GM19025 (cell line): ENCODE data around the gene CLMN.

Experiments used
- ATAC-seq: cut with Tn5 transposase; IDR thresholded peaks from one replicate; pipeline ENCODE4 v1.9.1; 2021; ENCODE audit warnings: mild to moderate bottlenecking, low read depth, moderate library complexity; ENCODE audit not compliant: unreplicated experiment

The CLMN gene

DNA sequence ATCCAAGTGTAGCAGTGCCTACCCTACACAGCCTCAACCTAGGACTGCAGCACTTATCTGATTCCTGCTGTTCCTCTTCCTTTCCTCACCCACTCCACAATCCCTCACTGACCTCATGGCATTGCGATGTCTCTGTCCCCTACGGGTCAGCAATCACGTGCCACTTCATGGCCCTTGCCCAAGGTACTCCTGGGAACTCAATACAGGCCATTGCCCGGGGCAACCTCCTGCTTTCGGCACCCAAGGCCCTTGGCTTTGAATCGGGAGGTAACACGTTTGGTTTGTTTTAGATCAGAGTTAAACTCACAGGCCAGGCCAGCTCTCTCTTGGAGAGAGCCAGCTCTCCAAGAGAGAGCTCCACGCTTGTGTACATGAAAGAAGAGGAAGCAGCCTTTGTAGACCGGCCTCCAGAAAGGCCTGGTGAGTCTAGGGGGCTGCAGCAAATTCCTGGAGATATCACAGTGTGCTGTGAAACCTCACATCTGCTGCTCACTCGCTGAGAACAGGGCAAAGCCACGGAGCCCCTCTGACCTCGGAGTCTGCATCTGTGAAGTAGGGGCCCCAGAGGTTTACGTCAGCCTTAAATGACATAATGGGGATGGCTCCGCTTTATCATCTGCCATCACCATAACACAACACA lies 12.2 kb downstream of the CLMN start:
- no peak for ATAC-seq

DNA sequence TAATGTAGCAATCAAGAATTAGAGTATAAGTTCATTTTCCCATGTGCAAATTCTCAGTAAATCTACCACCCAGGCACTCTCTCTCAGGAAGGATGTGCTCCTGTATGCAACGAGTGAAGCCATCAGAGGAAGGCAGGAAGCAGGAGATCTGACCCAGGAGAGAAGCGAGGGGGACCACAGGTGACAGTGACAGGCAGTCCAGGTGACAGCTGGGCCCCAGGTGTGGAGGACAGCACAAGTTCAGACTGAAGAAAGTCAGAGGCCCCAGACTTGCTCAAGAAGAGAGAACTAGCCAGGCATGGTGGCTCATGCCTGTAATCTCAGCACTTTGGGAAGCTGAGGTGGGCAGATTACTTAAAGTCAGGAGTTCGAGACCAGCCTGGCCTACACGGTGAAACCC lies 13.8 kb downstream of the CLMN start:
- ATAC-seq, result no peak

DNA sequence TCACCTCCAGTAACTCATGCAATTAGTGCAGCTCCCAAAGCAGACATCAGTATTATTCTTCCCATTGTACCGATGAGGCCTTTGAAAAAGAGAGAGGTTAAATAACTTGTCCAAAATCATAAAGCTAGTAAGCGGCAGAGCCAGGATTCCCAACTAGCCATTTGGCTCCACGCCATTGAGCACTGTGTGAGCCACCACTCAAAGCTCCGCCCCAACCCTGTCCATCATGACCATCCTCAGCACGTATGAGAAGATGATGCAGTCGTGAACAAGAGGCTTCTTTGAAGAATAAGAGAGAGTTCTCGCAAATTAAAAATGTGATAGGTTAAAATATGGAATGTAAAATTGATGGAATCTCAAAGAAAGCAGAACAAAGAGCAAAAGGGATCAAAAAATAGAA lies 14.6 kb downstream of the CLMN start:
- no peak for ATAC-seq

DNA sequence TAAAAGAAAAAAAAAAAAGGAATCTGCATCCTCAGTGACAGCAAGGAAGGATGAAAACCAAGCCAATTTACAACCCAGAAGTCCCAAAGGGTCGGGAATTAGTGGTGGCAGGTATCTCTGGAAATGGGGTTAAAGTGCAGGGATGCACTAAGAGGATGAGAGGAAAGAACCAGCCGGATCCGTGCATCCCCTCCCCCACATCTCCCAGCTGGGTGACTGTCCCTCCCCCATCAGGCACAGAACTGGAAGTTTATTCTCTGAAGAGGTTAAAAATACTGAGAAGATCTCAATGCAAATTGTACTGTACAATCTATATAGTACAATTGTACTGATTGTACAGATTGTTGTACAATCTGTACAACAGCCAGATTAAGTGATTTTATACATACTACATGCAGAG lies 15.4 kb downstream of the CLMN start:
- ATAC-seq, result no peak

DNA sequence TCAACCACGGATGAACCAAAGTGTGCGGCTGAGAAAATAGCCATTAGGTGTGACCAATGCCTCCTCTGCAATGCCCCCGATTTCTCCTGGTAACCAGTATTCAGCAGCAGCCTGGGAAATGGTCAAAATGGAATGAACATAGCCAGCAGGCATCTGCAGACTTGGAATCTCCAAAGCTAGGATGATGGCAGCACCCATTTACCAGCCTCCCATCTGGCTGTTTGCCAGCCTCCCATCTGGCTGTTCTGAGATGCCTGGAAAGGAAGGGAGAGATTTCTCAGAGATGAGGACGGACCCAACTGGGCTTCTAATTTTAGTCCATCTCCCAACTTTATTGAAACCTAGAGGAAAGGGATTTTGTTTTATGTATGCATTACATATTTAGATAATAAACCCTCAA lies 16.2 kb downstream of the CLMN start:
- ATAC-seq, result no peak

DNA sequence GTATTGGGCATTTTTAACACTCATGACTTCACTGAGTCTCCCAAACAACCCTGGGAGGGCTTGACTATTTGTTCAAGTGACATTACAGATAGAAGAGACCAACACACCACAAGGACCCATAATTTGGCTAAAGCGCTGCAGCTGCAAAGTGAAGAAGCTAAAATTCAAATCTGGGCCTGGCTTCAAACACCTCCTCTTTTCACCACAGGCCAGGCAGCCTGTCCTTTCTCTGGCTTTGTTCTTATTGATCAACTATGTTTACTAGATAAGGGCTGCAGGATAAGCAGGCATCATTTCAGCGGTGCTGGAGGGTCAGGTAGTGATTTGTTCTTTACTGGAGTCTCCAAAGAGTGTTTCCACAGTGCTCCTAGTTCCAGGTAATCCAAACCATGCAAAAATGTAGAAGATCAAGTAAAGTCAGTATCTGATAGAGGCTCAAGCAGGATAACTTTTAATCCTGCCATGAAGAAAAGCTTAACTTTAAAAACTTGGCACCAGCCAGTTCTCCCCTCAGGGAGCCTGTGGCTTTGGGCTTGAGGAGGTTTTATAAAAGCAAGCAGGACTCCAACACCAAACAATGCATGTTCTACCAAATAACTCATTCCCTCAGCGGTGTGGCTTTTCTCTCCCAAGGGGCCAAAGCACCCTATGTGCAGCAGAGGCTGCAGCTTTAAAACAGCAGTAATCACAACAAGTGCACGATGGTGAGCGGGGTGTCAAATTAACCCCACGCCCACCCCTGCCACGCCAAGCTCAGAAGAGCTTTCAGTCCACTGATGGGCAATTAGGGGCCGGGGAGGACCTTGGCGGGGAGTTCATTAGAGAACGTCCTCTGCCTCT lies 16.8 kb downstream of the CLMN start:
- ATAC-seq, result no peak

DNA sequence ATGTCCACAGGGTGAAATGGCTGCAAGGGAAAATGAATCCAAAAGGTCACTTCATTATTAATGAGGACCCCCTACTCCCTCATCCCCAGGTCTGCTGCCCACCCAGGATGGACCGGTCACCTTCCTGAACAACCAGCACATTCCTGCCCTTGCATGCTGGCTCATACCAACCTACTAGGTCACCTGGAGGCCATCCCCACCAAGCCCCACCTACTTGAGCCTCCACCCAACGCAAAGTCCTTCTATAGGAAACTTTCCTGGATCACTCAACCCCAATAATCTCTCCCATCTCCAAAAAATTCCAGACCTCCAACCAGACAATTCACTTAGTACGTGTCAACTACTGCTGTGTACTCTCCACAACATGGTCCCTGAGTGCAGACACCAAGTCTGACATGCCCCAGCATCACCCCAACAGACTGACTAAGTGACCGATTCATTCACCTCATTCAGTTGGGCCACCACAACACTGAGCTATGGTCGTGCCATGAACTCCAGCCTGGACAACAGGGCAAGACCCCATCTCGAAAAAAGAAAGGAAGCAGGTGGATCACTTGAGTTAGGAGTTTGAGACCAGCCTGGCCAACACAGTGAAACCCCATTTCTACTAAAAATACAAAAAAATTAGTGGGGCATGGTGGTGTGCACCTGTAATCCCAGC lies 18.1 kb downstream of the CLMN start:
- no peak for ATAC-seq

DNA sequence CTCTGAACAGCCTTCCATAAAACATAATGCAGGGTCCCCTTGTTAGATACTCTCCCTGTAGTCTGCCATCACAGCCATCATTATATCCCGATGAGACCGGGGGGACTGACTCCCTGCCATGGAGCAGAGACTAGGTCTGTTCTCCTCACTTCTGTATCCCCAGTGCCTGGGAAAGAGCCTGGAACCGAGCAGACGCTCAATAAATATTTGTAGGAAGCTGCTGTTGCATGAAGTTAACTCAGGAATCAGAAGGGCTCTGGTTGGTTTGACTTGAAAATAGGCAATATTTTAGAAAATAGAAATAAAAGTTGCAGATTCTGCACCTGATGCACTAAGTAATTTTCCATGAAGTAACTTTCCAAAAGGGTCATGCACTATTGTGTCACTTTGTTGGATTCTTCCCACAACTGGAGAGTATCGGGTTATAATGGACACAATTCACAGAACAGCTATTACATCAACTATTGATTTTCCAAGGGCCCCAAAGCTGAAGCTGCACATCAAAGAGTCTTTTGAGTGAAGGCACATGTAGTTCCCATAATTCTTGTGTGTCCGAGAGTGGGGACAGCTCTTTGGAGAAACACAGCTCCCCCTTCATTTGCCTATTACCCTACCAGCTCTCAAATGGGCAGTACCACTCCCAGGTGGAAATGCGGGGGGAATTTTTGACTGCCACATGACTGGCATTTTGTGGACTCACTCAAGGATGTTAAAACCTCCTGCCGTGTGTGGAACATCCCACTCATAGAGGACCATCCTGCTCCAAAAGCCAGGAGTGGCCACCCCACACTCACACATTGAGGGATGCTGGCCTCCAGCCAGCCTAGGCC lies 18.8 kb downstream of the CLMN start:
- ATAC-seq, result no peak

DNA sequence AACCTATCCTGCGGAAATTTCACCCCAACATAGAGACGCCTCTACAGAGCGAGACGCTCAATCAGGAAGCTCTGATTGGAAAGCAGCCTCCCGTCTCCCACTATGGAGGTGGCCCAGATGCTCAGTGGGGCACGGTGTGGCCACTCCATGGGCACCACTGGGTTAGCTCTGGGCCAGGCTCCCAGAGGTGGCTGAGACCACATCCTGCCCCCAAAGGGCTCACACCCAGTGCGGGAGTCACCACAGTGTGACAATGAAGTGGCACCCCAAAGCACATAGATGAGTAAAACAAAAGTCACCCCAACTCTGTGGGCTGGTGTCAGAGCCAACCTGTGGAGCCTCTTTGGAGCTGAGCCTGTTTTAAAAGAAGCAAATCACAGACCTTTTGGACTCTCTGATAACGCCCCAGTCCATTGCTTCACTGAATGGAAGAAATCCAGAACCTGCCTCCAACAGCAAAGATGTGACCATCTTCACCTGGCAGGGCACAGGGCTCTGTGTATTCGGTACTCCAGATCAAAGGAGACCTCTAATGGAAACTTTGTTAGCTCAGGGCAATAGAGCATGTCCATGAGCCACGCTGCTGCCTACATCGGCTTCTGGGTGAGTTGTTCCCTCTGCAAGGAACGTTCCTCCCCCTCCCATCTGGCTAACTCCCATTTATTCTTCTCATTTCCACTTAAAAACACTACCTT lies 19.6 kb downstream of the CLMN start:
- ATAC-seq, result no peak

DNA sequence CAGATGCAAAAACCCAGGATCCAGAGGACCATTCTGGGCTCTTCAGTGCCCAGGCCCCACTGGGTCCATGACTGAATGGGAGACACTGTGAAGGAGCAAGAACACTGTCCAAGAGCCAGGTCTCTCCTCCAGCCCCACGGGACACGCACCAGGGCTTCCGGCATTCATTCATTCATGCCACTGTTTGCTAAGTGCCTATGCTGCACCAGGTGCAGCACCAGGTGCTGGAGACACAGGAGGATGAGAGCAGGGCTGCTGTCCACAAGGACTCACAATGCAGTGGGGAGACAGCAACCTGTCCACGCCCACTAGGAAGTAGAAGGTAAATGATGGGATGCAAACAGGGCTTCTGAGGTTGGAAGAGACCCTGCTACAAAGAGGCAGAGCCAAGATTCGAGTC lies 20.4 kb downstream of the CLMN start:
- no peak for ATAC-seq

DNA sequence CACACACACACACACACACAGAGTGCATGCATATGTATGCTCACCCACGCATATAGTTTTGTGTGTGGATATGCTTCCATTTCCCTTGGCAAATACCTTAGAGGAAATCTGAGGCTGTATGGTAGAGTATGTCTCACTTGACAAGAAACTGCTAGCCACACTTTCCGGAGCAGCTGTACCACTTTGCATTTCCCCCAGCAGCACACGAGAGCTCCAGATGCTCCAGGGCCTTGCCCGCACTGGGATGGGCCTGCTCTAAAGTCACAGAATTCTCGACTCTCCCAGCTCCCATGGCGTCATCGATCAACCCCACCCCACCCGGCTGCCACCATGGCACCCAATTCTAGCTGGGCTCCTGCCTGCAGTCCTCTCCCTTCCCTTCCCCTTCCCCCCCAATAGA lies 21.9 kb downstream of the CLMN start:
- ATAC-seq, result no peak

DNA sequence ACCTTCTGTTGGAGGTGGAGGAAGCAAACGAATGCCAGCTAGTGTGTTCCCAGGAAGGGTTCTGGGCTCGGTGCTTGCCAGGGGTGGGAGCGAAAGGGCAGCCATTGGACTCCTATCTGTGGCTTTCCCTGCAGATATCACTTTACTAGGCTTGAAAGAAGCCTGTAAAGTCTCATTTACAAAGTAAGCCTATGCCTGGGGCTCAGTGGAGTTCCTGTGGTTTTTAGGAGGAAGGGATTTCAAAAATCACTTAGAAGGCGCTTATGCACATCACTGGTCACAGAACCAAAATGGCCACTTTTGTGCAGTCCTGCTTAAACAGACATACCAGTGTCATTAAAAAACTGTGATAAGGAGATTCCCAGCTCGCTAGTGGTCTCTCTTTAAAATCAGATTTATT lies 22.7 kb downstream of the CLMN start:
- ATAC-seq, result no peak

DNA sequence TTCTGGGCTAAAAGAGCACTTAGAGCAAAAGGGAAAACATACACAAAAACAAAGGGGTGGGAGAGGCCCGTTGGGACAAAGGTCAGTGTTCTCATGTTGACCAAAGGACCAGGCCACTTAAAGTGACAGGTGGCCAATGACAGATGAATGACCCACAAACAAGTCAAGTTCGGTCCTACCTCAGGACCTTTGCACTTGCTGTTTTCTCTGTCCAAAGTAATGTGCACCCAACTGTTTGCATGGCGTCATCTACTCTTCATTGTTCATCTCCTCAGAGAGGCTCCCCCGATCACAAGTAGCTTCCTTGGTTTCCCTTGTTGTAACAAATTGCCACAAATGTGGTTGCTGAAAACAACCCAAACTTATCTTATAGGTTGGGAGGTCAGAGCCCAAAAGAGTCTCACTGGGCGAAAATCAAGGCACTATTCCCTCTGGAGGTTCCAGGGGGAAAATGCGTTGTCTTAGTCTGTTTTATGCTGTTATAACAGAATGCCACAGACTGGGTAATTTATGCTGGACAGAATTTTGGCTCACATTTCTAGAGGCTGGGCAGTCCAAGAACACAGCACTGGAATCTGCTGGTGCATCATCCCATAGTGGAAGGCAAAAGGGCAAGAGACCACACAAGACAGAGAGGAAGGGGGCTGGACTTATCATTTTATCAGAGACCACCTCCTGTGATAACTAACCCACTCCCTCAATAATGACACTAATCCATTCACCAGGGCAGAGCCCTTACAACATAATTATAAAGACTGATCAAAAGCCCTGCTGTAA lies 23.9 kb downstream of the CLMN start:
- ATAC-seq, result no peak

DNA sequence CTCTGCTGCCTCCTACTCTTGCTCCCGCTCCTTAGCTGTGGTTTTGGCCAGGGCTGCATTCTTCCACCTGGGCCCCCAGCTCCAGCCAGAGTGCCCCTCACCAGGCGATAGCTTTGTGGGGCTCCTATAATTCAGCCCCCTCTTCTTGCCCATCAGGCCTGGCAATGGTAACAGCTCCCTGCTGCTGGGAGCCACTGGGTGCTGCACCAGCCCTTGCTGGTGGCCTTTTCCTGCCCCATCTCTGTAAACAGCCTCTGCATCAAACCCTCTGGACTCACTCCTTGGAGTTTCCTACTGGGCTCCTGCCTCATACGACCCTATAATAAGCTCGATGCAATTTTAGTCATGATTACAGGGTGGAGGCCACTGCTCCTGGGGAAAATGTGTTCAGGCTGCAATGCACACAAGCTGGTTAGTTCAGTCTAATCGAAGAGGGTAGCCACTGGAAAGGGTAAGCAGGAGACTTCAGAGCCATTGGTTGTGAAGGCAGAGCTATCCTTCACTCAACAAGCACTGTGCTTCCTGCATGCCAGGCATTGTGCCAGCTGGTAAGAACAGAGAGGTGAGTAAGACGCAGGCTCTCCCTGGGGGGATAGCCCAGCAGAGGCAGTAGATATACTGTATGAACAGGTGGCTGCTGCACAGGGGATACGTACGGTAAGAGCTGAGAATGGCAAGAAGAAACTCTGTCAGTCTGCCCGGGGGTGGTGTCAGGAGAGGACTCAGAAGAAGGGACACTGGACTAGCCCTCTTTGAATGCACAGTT lies 24.7 kb downstream of the CLMN start:
- no peak for ATAC-seq

DNA sequence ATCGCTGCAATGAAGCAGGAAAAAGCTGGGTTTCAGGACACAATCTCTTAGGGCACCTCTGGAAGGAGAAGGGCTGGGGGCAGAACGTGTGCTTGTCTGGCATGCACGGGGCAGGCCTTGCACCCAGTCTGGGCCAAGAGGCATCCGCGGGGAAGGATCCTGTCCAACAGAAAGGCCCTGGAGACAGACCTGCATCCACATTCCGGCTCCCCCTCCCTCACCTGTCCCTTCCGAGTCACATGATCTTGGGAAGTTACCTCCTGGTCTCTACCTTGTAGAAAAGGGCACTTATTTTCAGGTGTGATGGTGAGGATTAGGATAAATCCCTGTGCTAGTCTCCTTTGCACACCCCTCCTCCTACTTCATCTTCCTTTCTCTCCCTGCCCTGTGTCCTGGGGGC lies 25.4 kb downstream of the CLMN start:
- ATAC-seq, result no peak

DNA sequence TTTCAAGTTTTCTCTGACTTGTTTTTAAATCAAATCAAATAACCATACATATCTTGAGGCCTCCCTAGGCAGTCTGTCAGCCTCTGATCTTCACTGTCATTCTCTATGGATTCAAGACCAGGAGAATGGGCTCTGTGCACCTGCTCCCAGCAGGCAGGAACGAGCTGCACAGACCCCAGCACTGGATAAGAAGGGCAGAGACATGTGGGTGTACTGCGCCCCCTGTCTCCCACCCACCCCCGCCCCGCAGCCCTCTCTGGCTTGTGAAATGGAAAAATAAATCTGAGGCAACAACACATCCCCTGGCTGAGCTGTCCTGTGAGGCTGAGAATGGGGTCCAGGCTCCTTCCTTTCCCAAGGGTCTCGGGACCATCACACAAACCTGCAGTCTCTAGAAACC lies 26.3 kb downstream of the CLMN start:
- no peak for ATAC-seq

DNA sequence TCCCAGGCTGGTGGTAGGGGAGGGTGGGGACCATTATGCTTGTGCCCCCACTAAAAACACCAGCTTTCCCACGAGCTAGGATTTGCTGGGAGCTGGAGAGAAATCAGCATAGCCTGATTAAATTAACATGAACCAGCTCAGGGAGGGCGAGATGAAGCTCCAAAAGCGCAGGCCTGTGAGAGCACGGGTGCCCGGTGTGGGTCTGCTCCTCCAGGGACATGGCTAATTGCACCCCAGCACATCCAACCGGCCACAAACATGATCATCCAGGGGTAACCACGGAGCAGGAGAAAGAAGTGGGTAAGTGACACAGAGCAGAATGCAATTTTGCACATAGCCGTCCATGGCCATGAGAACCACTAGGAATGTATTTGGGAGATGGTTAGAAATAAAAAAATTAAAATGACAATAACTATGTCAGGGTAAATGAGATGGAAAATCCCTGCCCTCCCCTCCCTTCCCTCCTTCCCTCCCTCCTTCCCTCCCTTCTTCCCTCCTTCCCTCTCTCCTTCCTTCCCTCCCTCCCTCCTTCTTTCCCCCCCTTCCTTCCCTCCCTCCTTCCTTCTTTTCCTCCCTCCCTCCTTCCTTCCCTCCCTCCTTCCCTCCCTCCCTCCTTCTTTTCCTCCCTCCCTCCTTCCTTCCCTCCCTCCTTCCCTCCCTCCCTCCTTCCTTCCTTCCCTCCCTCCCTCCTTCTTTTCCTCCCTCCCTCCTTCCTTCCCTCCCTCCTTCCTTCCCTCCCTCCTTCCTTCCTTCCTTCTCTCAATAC lies 26.9 kb downstream of the CLMN start:
- ATAC-seq, result no peak

DNA sequence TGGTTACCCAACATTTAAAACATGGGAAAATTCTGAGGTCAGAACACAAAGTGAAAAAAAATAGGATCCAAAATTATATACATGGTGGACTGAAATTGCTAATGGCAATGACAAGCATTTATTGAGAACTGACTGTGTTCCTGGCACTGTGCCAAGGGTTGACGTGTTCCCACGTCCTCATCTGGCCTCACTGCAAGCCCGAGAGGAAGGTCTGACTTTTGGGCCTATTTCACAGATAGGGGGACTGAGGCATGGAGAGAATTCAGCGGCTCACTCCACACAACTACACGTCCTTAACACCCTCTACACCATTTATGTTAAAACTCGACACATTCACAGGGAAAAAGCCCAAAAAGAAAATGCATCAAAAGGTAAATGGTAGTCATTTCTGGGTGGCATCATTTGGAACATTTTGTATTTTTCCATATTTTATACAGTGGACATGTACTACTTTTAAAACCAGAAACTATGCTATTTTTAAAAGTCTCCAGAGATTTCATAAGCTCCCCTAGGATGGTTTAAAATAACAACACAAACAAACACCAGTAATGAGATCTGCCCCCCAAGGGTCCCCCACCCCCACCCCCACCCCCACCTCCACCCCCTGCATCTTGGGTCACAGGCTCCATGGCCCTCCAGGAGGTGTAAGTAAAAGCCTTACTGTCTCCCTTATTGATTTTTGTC lies 27.7 kb downstream of the CLMN start:
- no peak for ATAC-seq
